ENCODE data around the gene CYP26B1. TPM values are rescaled to one million over a fixed set of nuclear protein-coding genes. Genes with fewer than 3 reads are reported as not detected.

CYP26B1 gene
- total and polyA plus RNA-seq, 9 of the 15 experiments (the other 6 are each of a cell fraction or from before 2014, with no cell fraction given) = 0.01 to 0.13 (median 0.04) TPM; not detected in 6

GRCh38 chr2:72157871-72158771 is 10.5 kb upstream of the CYP26B1 start:
- no peaks in the 10 kb centered on the region for H3K9me3 ChIP-seq (replicated peaks; ENCODE audit: control insufficient read depth, insufficient read depth, low read depth, low read length)
- H3K36me3 ChIP-seq (ENCODE audit: control insufficient read depth, insufficient read depth, low read length) = no peaks in the 10 kb centered on the region
- no peaks in the 10 kb centered on the region; the same call in 1 of the 2 replicates for H4K20me1 ChIP-seq (replicated peaks; ENCODE audit: control insufficient read depth, insufficient read depth, low read length)
- DNase-seq (ENCODE audit: extremely low read depth in 1 of 4, low spot score in 3 of 4) = no peak
- ChIA-PET CTCF (ENCODE audit: low intra/inter-chr PET ratio) (no interaction called here), POLR2A (no interaction called here)
- intact Hi-C loops (cut with micrococcal nuclease) = no loop called here
- 0% methylated on average over 7 of the region's 8 CpGs for WGBS (ENCODE audit: insufficient coverage, low coverage, missing lambda C conversion rate)
- no peak for FAIRE-seq
- no peak overlapping the region for H3K9ac ChIP-seq (ENCODE audit: insufficient read depth in 1 of 2, low read depth in 2 of 2, low read length in 2 of 2)
- no peaks in the 10 kb centered on the region for H3K79me2 ChIP-seq (ENCODE audit: control insufficient read depth, insufficient read depth, low read length)
- no peak overlapping the region for H3K4me2 ChIP-seq (ENCODE audit: insufficient read depth, low read length)
- H3K4me3 ChIP-seq = no peak overlapping the region
- in situ Hi-C loops (cut with MboI) = loop anchor here (10.0 kb wide), 3 partner anchors 233 to 623 kb away; no protein-coding TSS in a partner anchor
- no peaks in the 10 kb centered on the region for H3K4me1 ChIP-seq (replicated peaks in 1 of 2; ENCODE audit: control insufficient read depth in 2 of 2, insufficient read depth in 2 of 2, low read length in 2 of 2)
- no peak for ATAC-seq
- H2AFZ ChIP-seq (ENCODE audit: low read depth, low read length) = no peak overlapping the region
- TF ChIP-seq KLF6 (CRISPR knock-in tag; IDR thresholded peaks at IDR 0.05; ENCODE audit: borderline replicate concordance) = no peak
- no peak for TF ChIP-seq ZNF695 (CRISPR knock-in tag; IDR thresholded peaks at IDR 0.05)
- TF ChIP-seq, protein P1, sequence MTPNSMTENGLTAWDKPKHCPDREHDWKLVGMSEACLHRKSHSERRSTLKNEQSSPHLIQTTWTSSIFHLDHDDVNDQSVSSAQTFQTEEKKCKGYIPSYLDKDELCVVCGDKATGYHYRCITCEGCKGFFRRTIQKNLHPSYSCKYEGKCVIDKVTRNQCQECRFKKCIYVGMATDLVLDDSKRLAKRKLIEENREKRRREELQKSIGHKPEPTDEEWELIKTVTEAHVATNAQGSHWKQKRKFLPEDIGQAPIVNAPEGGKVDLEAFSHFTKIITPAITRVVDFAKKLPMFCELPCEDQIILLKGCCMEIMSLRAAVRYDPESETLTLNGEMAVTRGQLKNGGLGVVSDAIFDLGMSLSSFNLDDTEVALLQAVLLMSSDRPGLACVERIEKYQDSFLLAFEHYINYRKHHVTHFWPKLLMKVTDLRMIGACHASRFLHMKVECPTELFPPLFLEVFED (CRISPR knock-in tag; conservative IDR thresholded peaks at IDR 0.05) = no peak
- no peak for TF ChIP-seq NUFIP1 (IDR thresholded peaks at IDR 0.05; ENCODE audit: partially characterized antibody)
- TF ChIP-seq, protein P2, sequence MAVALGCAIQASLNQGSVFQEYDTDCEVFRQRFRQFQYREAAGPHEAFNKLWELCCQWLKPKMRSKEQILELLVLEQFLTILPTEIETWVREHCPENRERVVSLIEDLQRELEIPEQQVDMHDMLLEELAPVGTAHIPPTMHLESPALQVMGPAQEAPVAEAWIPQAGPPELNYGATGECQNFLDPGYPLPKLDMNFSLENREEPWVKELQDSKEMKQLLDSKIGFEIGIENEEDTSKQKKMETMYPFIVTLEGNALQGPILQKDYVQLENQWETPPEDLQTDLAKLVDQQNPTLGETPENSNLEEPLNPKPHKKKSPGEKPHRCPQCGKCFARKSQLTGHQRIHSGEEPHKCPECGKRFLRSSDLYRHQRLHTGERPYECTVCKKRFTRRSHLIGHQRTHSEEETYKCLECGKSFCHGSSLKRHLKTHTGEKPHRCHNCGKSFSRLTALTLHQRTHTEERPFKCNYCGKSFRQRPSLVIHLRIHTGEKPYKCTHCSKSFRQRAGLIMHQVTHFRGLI (CRISPR knock-in tag; IDR thresholded peaks at IDR 0.05) = no peak
- TF ChIP-seq ZNF717 (CRISPR knock-in tag; IDR thresholded peaks at IDR 0.05) = no peak
- no peak for TF ChIP-seq ZSCAN32 (CRISPR knock-in tag; IDR thresholded peaks at IDR 0.05)
- no peak for TF ChIP-seq NCOA4 (IDR thresholded peaks at IDR 0.05; ENCODE audit: partially characterized antibody)
- H3K27ac ChIP-seq (ENCODE audit: extremely low read depth, low read depth, low read length) = no peak overlapping the region
- peaks cover 0 to 40% of the 10 kb centered on the region in 2 experiments; a peak in 2 of 5 replicates for H3K27me3 ChIP-seq (ENCODE audit: control insufficient read depth in 2 of 2, insufficient read depth in 2 of 2, low read length in 2 of 2)
- no peaks in the 10 kb centered on the region for H3K9me1 ChIP-seq (ENCODE audit: control insufficient read depth, insufficient read depth, low read length)
- BruUV-seq (replicated peaks) = no TSS peak
